A549 (cell line): ENCODE data around the gene APBB2.

Source experiments
- CTCF ChIP-seq: fragments of >200 bp; sonication (Bioruptor Twin); formaldehyde crosslinking; IDR thresholded peaks from 3 replicates; pipeline ENCODE4 v1.5.1; 2016
- EP300 ChIP-seq, 2 experiments: fragments of >200 bp; sonication (Bioruptor Twin); formaldehyde crosslinking; IDR thresholded peaks; 2 replicates in 1 of 2; 3 replicates in 1 of 2; pipeline ENCODE4 v1.6.1; 2016 to 2017
- NFE2L2 ChIP-seq: fragments of 150-350 bp; conservative IDR thresholded peaks from 2 replicates; pipeline ENCODE4 v1.6.1; 2014; ENCODE audit warnings: low read length
- PBX3 ChIP-seq: IDR thresholded peaks from 2 replicates; pipeline ENCODE4 v1.6.1; 2012
- POLR2A ChIP-seq: IDR thresholded peaks from 2 replicates; pipeline ENCODE4 v1.6.1; 2012; ENCODE audit warnings: mild to moderate bottlenecking, low read length
- POLR2AphosphoS2 ChIP-seq: conservative IDR thresholded peaks from 2 replicates; pipeline ENCODE4 v1.6.1; 2012; ENCODE audit warnings: low read length, improper control_type of control experiment, inconsistent platforms
- RAD21 ChIP-seq, 2 experiments: fragments of >200 bp in 1 of 2; sonication (Bioruptor Twin) in 1 of 2; formaldehyde crosslinking in 1 of 2; IDR thresholded peaks in 1 of 2; conservative IDR thresholded peaks in 1 of 2; 2 replicates in 1 of 2; 3 replicates in 1 of 2; pipeline ENCODE4 v1.6.1; 2012 to 2018; ENCODE audit warnings: inconsistent platforms in 1 of 2
- RCOR1 ChIP-seq: fragments of 150-350 bp; IDR thresholded peaks from 2 replicates; pipeline ENCODE4 v1.6.1; 2014; ENCODE audit warnings: antibody characterized with exemption, low read length, low read depth
- REST ChIP-seq: fragments of 200-600 bp; sonication (generic); IDR thresholded peaks from 2 replicates; pipeline ENCODE4 v1.6.1; 2016; ENCODE audit warnings: antibody characterized with exemption, mild to moderate bottlenecking, moderate library complexity
- TP53 ChIP-seq: fragments of 250-450 bp; sonication (Bioruptor Pico); IDR thresholded peaks from 2 replicates; pipeline ENCODE4 v1.5.0; 2021; ENCODE audit warnings: mild to moderate bottlenecking, moderate library complexity
- ZSCAN20 ChIP-seq: fragments of 250-450 bp; sonication (Bioruptor Pico); IDR thresholded peaks from 2 replicates; pipeline ENCODE4 v1.8.0; 2022; ENCODE audit warnings: mild to moderate bottlenecking, moderate library complexity

GRCh38 chr4:41012911-41013310 is 201.4 kb downstream of the APBB2 start:
- TF ChIP-seq RCOR1 (no peak), CTCF (no peak), RAD21 (conservative IDR thresholded peaks at IDR 0.05 in 1 of 2, IDR thresholded peaks at IDR 0.05 in 1 of 2) (no peak), POLR2A (no peak), REST (no peak), POLR2AphosphoS2 (no peak), ZSCAN20 (CRISPR knock-in tag) (no peak), PBX3 (no peak), NFE2L2 (no peak), TP53 (CRISPR knock-in tag) (no peak), EP300 (IDR thresholded peaks at IDR 0.05) (no peak)
